ENCODE data around the gene TRIML2. TPM values are rescaled to one million over a fixed set of nuclear protein-coding genes. Genes with fewer than 3 reads are reported as not detected.

The TRIML2 gene, protein sequence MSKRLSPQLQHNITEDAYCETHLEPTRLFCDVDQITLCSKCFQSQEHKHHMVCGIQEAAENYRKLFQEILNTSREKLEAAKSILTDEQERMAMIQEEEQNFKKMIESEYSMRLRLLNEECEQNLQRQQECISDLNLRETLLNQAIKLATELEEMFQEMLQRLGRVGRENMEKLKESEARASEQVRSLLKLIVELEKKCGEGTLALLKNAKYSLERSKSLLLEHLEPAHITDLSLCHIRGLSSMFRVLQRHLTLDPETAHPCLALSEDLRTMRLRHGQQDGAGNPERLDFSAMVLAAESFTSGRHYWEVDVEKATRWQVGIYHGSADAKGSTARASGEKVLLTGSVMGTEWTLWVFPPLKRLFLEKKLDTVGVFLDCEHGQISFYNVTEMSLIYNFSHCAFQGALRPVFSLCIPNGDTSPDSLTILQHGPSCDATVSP
- polyA plus RNA-seq (2012; ENCODE audit: insufficient read depth, insufficient read length), result not detected

DNA sequence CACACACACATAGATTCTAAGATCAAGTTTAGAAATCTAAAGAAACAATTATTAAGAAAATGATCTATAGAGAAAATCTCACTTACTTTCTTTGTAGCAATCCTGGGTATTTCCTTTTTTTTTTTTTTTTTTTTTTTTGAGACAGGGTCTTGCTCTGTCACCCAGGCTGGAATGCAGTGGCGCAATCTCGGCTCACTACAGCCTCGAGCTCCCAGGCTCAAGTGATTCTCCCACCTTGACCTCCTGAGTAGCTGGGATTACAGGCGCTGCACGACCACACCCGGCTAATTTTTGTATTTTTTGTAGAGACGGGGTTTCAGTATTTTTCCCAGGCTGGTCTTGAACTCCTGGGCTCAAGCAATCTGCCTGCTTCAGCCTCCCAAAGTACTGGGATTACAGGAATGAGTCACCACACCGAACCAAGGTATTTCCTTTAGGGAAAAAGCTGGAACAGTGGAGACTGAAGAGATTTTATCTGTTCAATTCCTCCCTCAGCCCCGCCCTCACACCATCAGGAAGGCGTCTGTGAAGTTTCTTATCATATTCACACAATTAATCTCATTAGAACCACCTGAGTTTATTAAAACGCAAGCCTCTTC, at the start of gene TRIML2:
Gene TRIML2, minus strand, starts transcription at position 447 of the 599 bp plus-strand sequence. CDS start 4,235 bp downstream, outside the sequence.
- DNase-seq (ENCODE audit: low read depth, low spot score), result no peak
- no peak within 1 kb of the TSS for H3K4me3 ChIP-seq (ENCODE audit: low read length)

DNA sequence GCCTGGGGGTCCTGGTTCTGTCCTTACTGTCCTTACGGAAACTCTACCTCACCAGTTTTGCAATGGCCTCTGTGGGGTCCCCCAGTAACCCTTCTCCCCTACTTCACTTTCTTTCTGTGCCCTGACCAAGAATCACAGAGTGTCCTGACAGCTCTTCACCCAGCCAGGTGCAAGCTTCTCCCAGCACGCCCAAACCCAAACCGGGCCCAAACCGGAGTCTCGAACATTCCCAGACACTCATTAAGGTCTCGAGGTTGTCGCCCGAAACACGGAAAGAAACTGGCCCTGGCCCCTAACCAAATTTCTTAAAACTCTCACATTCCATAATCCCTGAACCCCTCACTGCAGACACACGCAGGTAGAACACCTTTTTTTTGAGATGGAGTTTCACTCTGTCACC, 48.9 kb upstream of the TRIML2 start:
- DNase-seq (ENCODE audit: low read depth, low spot score), result no peak

DNA sequence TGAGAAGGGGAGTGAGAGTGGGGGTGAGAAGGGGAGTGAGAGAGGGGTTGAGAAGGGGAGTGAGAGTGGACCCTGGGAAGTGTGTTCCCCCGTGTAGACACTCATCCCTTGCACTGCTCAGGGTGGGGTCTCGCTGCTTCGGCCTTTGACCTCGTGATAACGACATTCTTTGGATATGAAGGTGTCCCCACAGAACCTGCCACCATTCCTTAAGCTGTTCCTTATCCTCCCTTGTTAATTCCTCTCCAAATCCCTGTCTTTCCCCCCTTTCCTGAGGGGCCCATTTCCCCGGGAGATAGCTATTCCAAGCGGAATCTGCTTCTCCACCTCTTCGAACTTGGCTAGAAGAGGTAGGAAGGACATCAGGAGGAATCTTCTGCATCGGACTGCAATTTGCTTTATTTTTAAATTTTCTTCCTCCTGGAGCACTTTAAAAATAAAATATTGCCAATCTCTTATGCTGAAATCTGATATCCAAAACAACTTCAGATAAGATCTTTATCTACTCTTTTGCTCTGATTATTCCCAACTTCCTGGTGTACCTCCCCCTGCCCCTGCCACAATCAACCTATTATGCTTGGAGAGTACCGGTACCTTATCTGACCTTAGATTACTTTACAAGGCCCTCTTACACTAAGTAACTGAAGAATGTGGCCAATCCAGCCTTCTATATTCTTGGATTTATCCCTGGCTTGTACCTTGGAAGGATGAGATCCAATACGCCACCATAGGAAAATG, 45.4 kb upstream of the TRIML2 start:
- H3K4me3 ChIP-seq (ENCODE audit: low read length), result no peak overlapping the region
- DNase-seq (ENCODE audit: low read depth, low spot score), result no peak

More for the DNA sequence above, 48.9 kb upstream of the TRIML2 start:
- no peak overlapping the region for H3K4me3 ChIP-seq (ENCODE audit: low read length)

DNA sequence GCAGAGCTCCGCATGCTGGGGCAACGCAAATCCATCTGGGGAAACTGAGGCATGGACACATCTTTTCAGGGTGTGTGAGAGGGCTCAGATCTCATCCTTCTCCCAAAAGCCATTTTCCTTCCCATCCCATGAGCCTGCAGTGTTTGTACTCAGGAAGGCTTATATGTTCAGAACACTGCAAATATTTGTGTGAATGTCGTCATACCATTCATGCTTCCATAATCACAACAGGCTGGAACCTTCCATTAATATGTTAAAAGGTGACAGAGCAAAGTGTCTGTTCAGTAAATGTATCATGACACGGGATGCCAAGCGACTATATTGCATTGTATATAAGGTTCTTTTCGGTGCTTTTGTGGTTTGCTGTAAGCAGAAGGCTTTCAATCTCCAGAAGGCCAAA, 38.4 kb upstream of the TRIML2 start:
- H3K4me3 ChIP-seq (ENCODE audit: low read length), result no peak overlapping the region
- no peak for DNase-seq (ENCODE audit: low read depth, low spot score)

DNA sequence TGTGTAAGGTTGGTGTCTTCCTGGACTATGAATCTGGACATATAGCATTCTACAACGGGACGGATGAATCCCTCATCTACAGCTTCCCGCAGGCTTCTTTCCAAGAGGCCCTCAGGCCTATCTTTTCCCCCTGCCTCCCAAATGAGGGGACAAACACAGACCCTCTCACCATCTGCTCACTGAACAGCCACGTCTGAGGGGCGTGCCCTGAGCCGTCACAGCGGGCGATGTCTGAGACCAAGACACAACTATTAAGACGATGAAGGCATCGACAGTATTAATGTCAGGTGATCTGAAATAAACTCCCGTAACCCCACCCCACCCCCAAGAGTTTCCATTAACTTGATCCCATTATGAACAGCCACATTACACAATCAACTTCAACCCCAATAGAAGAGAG, 37.8 kb upstream of the TRIML2 start:
- no peak for DNase-seq (ENCODE audit: low read depth, low spot score)
- no peak overlapping the region for H3K4me3 ChIP-seq (ENCODE audit: low read length)

DNA sequence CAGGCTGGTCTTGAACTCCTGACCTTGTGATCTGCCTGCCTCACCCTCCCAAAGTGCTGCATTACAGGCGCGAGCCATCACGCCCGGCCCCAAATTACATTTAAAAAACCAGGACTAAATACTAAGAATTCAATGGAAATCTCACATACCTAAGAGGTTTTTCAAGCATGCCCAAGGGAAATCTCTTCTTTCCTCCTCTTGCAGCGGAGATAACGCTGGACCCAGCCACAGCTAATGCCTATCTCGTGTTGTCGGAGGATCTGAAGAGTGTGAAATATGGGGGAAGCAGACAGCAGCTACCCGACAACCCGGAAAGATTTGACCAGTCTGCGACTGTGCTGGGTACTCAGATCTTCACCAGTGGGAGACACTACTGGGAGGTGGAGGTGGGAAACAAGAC, 37.2 kb upstream of the TRIML2 start:
- no peak for DNase-seq (ENCODE audit: low read depth, low spot score)
- H3K4me3 ChIP-seq (ENCODE audit: low read length), result no peak overlapping the region

DNA sequence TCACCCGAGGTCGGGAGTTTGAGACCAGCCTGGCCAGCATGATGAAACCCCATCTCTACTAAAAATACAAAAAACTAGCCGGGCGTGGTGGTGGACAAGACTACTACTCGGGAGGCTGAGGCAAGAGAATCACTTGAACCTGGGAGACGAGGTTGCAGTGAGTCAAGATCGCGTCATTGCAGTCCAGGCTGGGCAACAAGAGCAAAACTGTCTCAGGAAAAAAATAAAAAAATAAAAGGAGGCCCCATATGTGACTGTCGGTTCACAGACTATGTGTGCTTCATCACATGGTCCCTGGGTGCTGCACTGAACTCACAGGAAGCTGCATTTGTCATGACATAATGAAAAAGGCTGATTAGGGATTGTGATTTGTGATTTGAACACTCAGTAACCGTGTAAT, 36.2 kb upstream of the TRIML2 start:
- no peak for DNase-seq (ENCODE audit: low read depth, low spot score)
- H3K4me3 ChIP-seq (ENCODE audit: low read length), result no peak overlapping the region

DNA sequence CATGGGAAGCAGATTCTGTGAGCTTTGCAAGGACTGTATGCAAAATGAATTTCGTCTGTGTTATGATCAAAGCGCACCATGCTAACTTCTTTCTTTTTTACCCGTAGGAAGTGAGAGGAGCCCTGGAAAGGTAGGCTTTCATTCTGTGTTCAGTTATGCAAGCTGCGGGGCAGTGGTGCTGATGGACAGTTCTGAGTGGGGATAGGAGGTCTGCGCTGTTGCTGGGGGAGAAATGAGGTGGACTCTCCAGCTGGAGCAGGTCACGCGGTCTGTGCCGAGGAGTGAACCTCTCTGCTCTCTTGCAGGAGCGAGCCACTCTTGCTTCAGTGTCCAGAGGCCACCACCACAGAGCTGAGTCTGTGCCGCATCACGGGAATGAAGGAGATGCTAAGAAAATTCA, 34.3 kb upstream of the TRIML2 start:
- DNase-seq (ENCODE audit: low read depth, low spot score), result no peak
- no peak overlapping the region for H3K4me3 ChIP-seq (ENCODE audit: low read length)

DNA sequence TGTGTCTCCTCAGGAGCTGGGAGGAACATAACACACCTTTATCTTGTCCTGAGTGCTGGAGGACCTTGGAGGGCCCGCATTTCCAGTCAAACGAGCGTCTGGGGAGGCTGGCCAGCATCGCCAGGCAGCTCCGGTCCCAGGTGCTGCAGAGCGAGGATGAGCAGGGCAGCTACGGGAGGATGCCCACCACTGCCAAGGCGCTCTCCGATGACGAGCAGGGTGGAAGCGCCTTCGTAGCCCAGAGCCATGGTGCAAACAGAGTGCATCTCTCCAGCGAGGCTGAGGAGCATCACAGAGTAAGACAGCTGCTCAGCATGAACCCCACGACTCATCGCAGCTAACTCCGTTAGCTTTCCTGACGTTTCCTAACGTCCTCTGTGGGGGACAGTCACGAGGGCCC, 30.3 kb upstream of the TRIML2 start:
- DNase-seq (ENCODE audit: low read depth, low spot score), result no peak
- H3K4me3 ChIP-seq (ENCODE audit: low read length), result no peak overlapping the region

DNA sequence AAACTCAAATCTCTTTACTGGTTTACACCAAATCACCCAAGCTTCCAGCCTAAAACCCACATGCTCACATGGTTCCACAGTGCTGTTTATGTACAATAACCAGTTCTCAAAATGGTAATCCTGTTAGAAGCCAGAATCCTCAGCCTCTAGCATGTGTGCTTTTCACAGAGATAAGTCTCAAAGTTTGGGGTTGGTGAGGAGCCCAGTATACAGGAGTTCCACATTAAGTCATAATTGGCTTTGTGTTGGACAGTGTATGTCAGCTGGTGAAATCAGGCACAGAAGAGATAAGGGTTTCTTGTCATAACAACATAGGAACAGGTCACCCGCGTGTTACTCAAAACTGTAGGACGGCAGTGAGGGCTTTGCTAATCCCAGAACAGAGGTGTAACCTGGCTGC, 29.7 kb upstream of the TRIML2 start, which contains the start of gene TRIML1:
Gene TRIML1, plus strand, starts transcription at position 301 of the 400 bp plus-strand sequence. CDS start 118 bp downstream, outside the sequence.
- H3K4me3 ChIP-seq (ENCODE audit: low read length), result no peak within 1 kb of the TSS
- DNase-seq (ENCODE audit: low read depth, low spot score), result no peak

DNA sequence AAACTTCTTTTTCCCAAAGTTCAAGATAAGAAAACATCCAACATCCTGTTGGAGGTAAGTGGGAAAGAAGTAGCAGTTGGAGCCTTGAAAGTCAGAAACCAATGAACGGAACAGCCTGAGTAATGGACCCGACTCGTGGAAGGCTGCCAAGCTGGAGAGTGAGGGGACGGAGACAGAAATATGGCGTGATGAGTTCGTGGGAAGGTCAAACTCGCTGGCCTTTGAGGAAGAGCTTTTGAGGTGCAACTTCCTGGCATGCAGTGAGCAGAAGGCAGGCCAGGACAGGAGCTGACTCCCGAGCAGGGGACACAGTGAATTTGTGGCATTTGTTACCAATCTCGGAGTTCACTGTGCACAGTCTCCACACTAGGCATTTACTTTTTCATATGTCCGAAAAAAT, 28.8 kb upstream of the TRIML2 start:
- no peak for DNase-seq (ENCODE audit: low read depth, low spot score)
- H3K4me3 ChIP-seq (ENCODE audit: low read length), result no peak overlapping the region

DNA sequence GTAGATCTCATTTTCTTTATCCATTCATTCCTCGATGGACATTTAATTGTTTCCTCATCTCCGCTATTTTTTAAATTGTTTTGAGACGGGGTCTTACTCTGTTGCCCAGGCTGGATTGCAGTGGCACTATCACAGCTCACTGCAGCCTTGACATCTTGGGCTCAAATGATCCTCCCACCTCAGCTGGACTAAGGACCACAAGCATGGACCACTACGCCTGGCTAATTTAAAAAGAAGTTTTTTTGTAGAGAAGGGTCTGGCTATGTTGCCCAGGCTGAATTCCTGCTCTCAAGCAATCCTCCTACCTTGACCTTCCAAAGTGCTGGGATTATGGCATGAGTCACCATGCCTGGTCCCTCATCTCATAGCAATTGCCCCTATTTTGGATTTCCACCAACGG, 22.8 kb upstream of the TRIML2 start:
- H3K4me3 ChIP-seq (ENCODE audit: low read length), result no peak overlapping the region
- no peak for DNase-seq (ENCODE audit: low read depth, low spot score)

DNA sequence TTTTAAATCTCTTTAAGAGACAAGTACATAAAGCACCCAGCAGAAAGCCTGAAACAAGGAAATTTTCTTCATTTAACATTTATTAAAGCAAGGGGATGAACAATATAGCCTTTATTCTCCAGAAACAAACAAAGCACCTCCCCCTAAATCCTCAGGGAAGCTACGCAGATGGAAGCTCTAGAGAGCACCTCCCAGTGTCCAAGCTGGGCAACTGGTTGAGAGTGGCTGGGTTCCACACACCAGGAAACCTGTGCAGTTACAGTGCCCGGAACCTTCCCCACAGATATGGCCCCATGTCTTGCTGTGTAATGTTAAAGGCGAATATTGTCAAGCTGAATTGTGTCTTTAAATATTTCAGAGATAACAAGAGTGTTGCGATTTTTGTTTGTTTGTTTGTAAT, 21.0 kb upstream of the TRIML2 start:
- no peak overlapping the region for H3K4me3 ChIP-seq (ENCODE audit: low read length)
- DNase-seq (ENCODE audit: low read depth, low spot score), result no peak

DNA sequence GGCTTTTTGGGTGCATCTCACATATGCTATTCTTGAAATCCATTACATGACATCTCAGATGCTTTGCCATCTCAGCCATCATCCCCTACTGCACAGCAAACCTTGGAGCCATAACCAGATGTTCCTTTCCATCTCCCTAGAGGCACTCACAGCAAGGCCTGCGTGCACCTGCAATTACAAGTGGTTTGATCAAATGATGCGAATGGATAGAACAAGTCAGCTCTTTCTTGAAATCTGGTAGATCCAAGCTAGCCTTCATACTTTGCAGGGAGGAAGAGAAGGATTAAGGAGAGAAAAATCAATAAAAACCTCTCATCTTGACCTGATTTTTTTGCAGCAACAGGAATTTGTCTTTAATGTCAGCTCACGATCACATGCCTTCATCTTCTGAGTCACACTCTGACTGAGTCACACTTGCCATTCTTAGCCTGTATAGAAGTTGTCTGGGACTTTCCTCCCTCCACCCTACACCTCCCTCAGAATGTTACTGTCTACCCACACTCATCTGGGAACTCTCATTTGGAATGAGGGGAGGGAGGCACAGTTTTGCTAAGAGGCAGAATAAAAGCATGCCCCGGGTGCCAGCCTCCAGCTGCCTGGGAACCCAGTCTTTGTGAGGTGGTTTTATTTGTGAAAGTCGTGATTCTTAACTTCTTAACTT, 17.9 kb upstream of the TRIML2 start:
- no peak for DNase-seq (ENCODE audit: low read depth, low spot score)
- H3K4me3 ChIP-seq (ENCODE audit: low read length), result no peak overlapping the region

DNA sequence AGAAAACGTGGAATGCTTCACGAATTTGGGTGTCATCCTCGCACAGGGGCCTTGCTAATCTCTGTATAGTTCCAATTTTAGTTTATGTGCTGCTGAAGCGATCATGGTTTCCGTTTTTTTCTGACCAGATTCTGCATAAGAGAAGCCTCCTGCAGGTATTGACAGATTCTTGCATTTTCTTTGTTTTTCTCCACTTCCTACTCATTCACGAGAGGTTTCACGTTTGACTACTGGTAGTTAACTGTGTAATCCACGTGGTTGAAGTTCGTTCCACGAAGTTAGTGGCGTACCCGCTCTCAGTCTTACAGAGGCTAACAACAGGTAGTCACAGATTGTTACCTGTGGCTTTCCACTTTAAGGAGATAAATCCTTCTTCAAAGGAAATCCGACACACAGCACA, 12.1 kb upstream of the TRIML2 start:
- no peak for DNase-seq (ENCODE audit: low read depth, low spot score)
- H3K4me3 ChIP-seq (ENCODE audit: low read length), result no peak overlapping the region

DNA sequence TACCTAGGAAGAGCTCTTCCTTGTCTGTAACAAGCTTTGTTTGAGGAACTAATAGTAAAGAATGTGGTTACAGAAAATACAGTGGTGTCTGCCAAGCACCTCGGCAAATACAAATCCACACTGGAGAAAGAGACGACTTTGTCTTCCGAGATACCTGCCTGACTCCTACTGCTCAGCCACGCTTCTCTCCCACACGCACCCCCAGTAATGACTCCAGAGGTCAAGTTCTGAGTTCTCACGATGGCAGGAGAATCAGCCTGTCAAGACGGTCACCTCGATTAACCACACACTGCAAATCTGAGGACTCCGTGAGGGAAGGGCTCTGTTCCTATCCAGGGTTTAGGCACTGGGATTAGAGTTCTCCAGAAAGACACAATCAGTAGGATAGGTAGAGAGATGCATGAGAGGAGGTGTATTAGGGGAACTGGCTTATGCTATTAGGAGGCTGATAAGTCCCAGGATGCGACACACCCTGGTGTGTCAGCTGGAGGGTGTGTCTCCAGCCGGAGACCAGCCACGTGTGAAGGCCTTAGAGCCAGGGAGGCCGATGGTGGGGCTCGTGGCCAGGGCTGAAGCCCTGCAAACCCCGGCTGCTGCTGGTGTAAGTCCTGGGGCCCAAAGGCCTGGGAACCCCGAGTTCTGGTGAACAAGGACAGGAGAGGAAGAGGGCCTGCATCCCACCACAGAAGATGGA, 8.4 kb upstream of the TRIML2 start:
- no peak for DNase-seq (ENCODE audit: low read depth, low spot score)
- H3K4me3 ChIP-seq (ENCODE audit: low read length), result no peak overlapping the region

DNA sequence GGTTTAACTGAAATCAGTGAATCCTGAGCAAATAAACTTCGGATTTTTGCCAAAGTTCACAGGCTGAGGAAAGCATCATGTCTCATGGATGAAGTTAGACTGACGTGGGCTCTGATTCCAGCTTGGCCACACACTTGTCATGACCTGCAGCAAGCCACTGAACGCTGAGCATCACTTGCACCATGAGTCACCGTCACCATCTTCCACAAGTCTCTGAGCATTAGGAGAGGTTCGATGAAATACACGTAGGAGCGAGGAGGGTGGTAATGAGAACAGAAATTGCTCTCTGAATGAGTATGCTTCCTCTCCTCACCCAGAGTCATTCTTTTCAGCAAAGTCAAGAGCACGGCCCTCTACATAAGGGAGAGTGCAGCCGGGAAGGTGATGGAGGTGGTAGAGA, 3.8 kb upstream of the TRIML2 start:
- no peak overlapping the region for H3K4me3 ChIP-seq (ENCODE audit: low read length)
- DNase-seq (ENCODE audit: low read depth, low spot score), result no peak

DNA sequence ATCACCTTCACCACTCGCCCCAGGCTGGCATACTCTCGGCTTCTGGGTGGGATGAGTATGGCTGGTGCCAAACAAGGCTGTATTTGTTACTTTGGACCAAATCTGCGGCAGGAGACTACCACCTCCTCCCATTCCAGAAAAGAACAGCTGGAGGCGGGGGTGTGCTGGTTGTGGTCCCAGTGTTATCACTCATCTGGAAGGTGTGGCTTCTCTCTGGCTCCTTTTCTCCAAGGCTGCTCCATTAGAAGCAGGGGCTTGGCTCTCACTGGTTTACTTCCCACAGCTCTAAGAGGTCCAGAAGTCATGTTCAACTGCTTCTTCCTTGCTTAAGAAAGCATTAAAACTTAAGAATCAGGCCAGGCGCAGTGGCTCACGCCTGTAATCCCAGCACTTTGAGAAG, 2.6 kb upstream of the TRIML2 start:
- no peak for DNase-seq (ENCODE audit: low read depth, low spot score)
- H3K4me3 ChIP-seq (ENCODE audit: low read length), result no peak overlapping the region

Measured in Jurkat, Clone E6-1 (cell line).